Measurements from ENCODE around the gene NUMB. TPM values are rescaled to one million over a fixed set of nuclear protein-coding genes. Genes with fewer than 3 reads are reported as not detected.

NUMB gene
- polyA plus RNA-seq, 1 donor = 88.3 TPM

Other genes starting within 250 kb of the NUMB start
- gene PAPLN, start 221.0 kb downstream of the NUMB start, polyA plus RNA-seq = 69.1 TPM
- 8.8 TPM for gene RIOX1, start 32.4 kb upstream of the NUMB start, polyA plus RNA-seq
- gene ACOT1, start 78.6 kb upstream of the NUMB start, polyA plus RNA-seq = 6.7 TPM
- gene HEATR4, start 100.4 kb upstream of the NUMB start, polyA plus RNA-seq = 2.6 TPM
- 37.2 TPM for gene ACOT2, start 110.7 kb upstream of the NUMB start, polyA plus RNA-seq
- 2.4 TPM for gene ACOT4, start 133.3 kb upstream of the NUMB start, polyA plus RNA-seq
- gene ACOT6, start 154.0 kb upstream of the NUMB start, polyA plus RNA-seq = 0.04 TPM
- 7.2 TPM for gene DNAL1, start 186.4 kb upstream of the NUMB start, polyA plus RNA-seq

All from large intestine (tissue), 1 donor.